22Rv1 (cell line): ENCODE measurements around the gene VPS8.

ENCODE experiments used
- ZFX ChIP-seq: fragments of 450-650 bp; IDR thresholded peaks from 2 replicates; pipeline ENCODE4 v1.6.1; 2017; ENCODE audit warnings: antibody characterized with exemption, borderline replicate concordance
- TF ChIP-seq, protein P1 (sequence below): fragments of 450-650 bp; IDR thresholded peaks from 2 replicates; pipeline ENCODE4 v1.5.1; 2017; ENCODE audit warnings: mild to moderate bottlenecking

DNA sequence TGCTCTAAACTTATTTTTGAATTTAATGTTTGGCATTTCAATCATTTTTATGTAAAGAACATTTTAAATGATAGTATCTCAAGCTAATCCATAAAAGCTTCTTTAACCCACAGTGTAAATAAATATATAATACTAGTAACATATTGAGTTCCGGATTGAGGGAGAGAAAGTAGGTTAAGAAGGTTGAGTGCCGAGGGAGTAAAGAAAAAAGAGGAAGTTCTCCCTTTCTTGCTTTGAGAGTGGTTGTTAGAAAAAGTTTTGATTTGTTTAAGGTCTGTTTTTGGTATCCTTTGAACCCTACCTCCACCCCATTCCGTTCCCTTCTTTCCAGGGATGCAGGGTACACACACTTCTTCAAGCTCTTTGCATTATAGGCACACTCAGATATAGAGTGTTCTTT lies 130.8 kb downstream of the VPS8 start:
- TF ChIP-seq, protein P1, sequence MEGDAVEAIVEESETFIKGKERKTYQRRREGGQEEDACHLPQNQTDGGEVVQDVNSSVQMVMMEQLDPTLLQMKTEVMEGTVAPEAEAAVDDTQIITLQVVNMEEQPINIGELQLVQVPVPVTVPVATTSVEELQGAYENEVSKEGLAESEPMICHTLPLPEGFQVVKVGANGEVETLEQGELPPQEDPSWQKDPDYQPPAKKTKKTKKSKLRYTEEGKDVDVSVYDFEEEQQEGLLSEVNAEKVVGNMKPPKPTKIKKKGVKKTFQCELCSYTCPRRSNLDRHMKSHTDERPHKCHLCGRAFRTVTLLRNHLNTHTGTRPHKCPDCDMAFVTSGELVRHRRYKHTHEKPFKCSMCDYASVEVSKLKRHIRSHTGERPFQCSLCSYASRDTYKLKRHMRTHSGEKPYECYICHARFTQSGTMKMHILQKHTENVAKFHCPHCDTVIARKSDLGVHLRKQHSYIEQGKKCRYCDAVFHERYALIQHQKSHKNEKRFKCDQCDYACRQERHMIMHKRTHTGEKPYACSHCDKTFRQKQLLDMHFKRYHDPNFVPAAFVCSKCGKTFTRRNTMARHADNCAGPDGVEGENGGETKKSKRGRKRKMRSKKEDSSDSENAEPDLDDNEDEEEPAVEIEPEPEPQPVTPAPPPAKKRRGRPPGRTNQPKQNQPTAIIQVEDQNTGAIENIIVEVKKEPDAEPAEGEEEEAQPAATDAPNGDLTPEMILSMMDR, result no peak
- no peak for TF ChIP-seq ZFX
